Stimulated activated naive CD8-positive, alpha-beta T cell treated with anti-CD3 and anti-CD28 coated beads, Interleukin-15, amount 100 ng/mL, for 72 hours (primary cell): ENCODE measurements around the gene LRAT.
"Not testable (repeated sequence)": the region's sequence is repeated elsewhere in the genome, so short reads cannot be mapped to it uniquely, and the experiment has no call there.

ENCODE experiments used
- ATAC-seq: fragments of 150-1000 bp; cut with Tn5 transposase; 2 replicates; pipeline ENCODE4 v1.10.0; 2021; ENCODE audit warnings: mild to moderate bottlenecking, moderate library complexity
- DNase-seq, 2 donors: peaks; one replicate each; pipeline ENCODE4 v3.0.0; 2021 to 2022
- H3K27ac Mint-ChIP-seq, 2 donors: one replicate each; pipeline ENCODE4 v1.8.0; 2022; ENCODE audit warnings: mild to moderate bottlenecking in 2 of 2, mixed read lengths in 2 of 2, moderate library complexity in 2 of 2
- H3K27me3 Mint-ChIP-seq: one replicate; pipeline ENCODE4 v1.8.0; 2022; ENCODE audit warnings: mixed read lengths
- H3K4me1 Mint-ChIP-seq: one replicate; pipeline ENCODE4 v1.8.0; 2022; ENCODE audit warnings: mild to moderate bottlenecking, mixed read lengths
- H3K4me3 Mint-ChIP-seq, 2 donors: one replicate each; pipeline ENCODE4 v1.8.0; 2022; ENCODE audit warnings: mild to moderate bottlenecking in 2 of 2, mixed read lengths in 2 of 2, moderate library complexity in 1 of 2
- H3K9me3 Mint-ChIP-seq, 2 donors: one replicate each; pipeline ENCODE4 v1.8.0; 2022; ENCODE audit warnings: mixed read lengths in 2 of 2

The LRAT gene

GRCh38 chr4:154743683-154744340 is at the start of gene LRAT:
LRAT (plus strand) TSS chr4:154744000; CDS start chr4:154744327, 327 bp downstream.
- Mint-ChIP-seq H3K9me3 (no peaks in the 10 kb centered on the region), H3K4me3 (peak within 1 kb of the TSS; percentile 89 to 91), H3K4me1 (peaks cover 25% of the 10 kb centered on the region), H3K27me3 (peaks cover 87% of the 10 kb centered on the region), H3K27ac (peak within 1 kb of the TSS; percentile 27 to 40)
- DNase-seq (peak; percentile 33 to 41), ATAC-seq (peak; percentile 80)

DNA sequence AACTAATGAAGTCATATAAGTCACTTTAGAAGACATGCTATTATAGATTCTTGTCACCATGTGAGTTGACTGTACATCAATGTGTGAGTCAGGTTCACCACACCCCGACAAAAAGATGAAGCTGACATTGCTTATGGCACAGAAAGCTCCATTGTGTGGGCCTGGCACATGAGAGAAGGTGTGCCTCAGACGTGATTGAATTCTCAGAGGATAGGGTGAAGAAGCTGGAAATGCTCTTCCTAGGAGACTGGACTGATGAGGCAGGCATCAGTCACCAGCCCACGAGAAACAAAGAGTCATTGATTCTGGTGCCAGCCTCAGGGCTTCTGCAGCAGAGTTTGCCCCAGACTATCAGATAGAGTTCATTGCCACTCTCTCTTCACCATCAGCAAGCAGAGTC is 35.9 kb upstream of the LRAT start:
- Mint-ChIP-seq H3K27me3 (peaks cover 13% of the 10 kb centered on the region), H3K9me3 (no peaks in the 10 kb centered on the region), H3K4me3 (no peak overlapping the region), H3K27ac (no peak overlapping the region), H3K4me1 (no peaks in the 10 kb centered on the region)
- DNase-seq (no peak), ATAC-seq (no peak)

- H3K4me3 Mint-ChIP-seq, result no peak overlapping the region
- H3K27me3 Mint-ChIP-seq, result peaks cover 13% of the 10 kb centered on the region
- ATAC-seq (no peak), DNase-seq (no peak)
- no peaks in the 10 kb centered on the region for H3K9me3 Mint-ChIP-seq
- H3K4me1 Mint-ChIP-seq, result no peaks in the 10 kb centered on the region
- H3K27ac Mint-ChIP-seq, result no peak overlapping the region
These were observed 34.2 kb upstream of the LRAT start for GRCh38 chr4:154709550-154709949.

GRCh38 chr4:154711522-154711921 is 32.3 kb upstream of the LRAT start:
- Mint-ChIP-seq H3K27me3 (peaks cover 24% of the 10 kb centered on the region), H3K4me1 (no peaks in the 10 kb centered on the region), H3K9me3 (no peaks in the 10 kb centered on the region), H3K27ac (no peak overlapping the region), H3K4me3 (no peak overlapping the region)
- ATAC-seq (no peak), DNase-seq (no peak)

GRCh38 chr4:154714339-154715040 is 29.3 kb upstream of the LRAT start:
- H3K27me3 Mint-ChIP-seq, result peaks cover 20% of the 10 kb centered on the region
- peak overlapping the region in 1 of 2 donors; percentile 5 for H3K27ac Mint-ChIP-seq
- ATAC-seq (no peak), DNase-seq (no peak)
- H3K9me3 Mint-ChIP-seq, result no peaks in the 10 kb centered on the region
- H3K4me3 Mint-ChIP-seq, result no peak overlapping the region
- no peaks in the 10 kb centered on the region for H3K4me1 Mint-ChIP-seq

DNA sequence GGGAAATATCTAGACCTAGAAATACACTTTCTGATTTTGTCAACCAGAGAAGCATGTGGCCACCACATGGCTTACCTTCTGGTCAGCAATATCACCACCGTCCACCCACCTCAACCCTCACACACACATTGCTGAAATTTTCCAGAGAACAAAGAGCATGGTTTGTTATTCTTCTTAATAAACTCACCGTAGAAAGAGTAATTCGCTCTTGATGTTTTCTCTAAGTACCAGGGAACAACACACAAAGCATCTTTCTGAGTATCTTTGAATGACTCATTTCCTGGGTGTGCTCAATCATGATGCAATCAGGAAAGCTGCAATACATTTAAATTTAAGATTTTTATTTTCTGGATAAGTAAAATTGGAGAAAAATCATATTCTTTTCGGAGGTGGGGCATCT is 24.7 kb upstream of the LRAT start:
- Mint-ChIP-seq H3K27me3 (peaks cover 14% of the 10 kb centered on the region), H3K9me3 (no peaks in the 10 kb centered on the region), H3K4me3 (no peak overlapping the region), H3K4me1 (no peaks in the 10 kb centered on the region), H3K27ac (peak overlapping the region in 1 of 2 donors; percentile 55)
- ATAC-seq, result no peak
- no peak for DNase-seq

- Mint-ChIP-seq H3K4me3 (no peak overlapping the region), H3K9me3 (no peaks in the 10 kb centered on the region), H3K4me1 (no peaks in the 10 kb centered on the region), H3K27ac (no peak overlapping the region), H3K27me3 (peaks cover 21% of the 10 kb centered on the region)
- DNase-seq, result no peak
- peak; percentile 92 for ATAC-seq
These were observed 23.7 kb upstream of the LRAT start for GRCh38 chr4:154720123-154720522.

DNA sequence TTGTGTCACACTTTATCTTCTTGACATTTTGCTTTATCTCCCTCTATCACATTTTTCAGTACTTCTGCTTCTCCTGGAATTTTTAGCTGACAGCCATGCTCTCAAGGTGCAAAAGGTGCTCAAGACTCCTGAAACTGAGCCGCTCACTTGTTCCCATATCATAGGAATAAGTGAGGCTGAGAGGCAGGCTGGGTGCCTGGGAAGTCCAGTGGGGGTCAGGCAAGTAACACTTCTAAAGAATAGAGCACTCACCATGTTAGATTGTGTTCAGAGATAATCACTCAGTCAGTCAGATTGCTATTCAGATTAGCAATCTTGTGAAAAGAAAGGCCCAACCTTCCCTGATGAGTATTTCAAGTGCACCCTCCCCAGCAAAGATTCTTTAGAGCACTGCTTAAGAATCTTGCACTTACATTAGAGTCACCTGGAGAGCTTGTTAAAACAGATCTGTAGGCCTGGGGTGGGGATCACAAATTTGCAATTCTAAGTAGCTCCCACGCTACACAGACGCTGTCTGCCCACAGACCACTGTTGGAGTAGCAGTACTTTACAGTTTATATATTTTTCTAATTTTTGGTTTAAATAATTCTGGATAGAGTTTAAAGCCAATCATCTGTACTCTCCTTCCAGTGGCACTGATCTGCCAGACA is 23.1 kb upstream of the LRAT start:
- Mint-ChIP-seq H3K4me3 (no peak overlapping the region), H3K27me3 (peaks cover 21% of the 10 kb centered on the region), H3K9me3 (no peaks in the 10 kb centered on the region), H3K4me1 (no peaks in the 10 kb centered on the region), H3K27ac (no peak overlapping the region)
- DNase-seq (no peak), ATAC-seq (no peak)

GRCh38 chr4:154722262-154722661 is 21.5 kb upstream of the LRAT start:
- no peak for DNase-seq
- Mint-ChIP-seq H3K4me1 (no peaks in the 10 kb centered on the region), H3K27ac (no peak overlapping the region), H3K4me3 (no peak overlapping the region), H3K27me3 (peaks cover 16% of the 10 kb centered on the region), H3K9me3 (no peaks in the 10 kb centered on the region)
- no peak for ATAC-seq

GRCh38 chr4:154723601-154724000 is 20.2 kb upstream of the LRAT start:
- H3K4me1 Mint-ChIP-seq, ATAC-seq, H3K4me3 Mint-ChIP-seq, H3K27ac Mint-ChIP-seq, H3K9me3 Mint-ChIP-seq, DNase-seq: not testable (repeated sequence)
- peaks cover 23% of the 10 kb centered on the region for H3K27me3 Mint-ChIP-seq

DNA sequence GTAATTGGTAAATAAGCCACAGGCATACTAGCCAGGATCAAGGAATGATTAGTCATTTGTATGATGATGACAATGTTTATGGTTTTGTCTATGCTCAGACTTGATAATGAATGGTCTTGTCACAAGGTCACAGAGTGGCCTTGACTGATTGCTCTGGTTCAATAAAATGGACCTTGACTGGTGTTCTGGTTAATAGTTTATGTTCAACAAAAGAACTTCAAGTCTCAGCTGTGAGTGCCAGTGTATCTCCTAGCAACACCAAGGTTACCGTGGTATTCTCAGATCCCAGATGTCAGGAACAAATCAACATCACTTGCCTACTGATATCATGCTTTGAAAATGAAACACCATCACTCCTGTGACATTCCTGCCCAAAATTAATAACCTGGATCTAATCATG is 16.3 kb upstream of the LRAT start:
- Mint-ChIP-seq H3K27ac (no peak overlapping the region), H3K4me1 (no peaks in the 10 kb centered on the region), H3K9me3 (no peaks in the 10 kb centered on the region), H3K4me3 (no peak overlapping the region), H3K27me3 (peaks cover 28% of the 10 kb centered on the region)
- ATAC-seq, result no peak
- no peak for DNase-seq

- Mint-ChIP-seq H3K27ac (no peak overlapping the region), H3K27me3 (peaks cover 24% of the 10 kb centered on the region), H3K9me3 (no peaks in the 10 kb centered on the region), H3K4me3 (no peak overlapping the region), H3K4me1 (no peaks in the 10 kb centered on the region)
- ATAC-seq, result no peak
- no peak for DNase-seq
These were observed 12.0 kb upstream of the LRAT start for GRCh38 chr4:154731756-154732155.

GRCh38 chr4:154732669-154733068 is 11.1 kb upstream of the LRAT start:
- H3K9me3 Mint-ChIP-seq, result no peaks in the 10 kb centered on the region
- peaks cover 20% of the 10 kb centered on the region for H3K27me3 Mint-ChIP-seq
- no peak overlapping the region for H3K27ac Mint-ChIP-seq
- H3K4me1 Mint-ChIP-seq, result no peaks in the 10 kb centered on the region
- DNase-seq, result no peak
- H3K4me3 Mint-ChIP-seq, result no peak overlapping the region
- no peak for ATAC-seq

DNA sequence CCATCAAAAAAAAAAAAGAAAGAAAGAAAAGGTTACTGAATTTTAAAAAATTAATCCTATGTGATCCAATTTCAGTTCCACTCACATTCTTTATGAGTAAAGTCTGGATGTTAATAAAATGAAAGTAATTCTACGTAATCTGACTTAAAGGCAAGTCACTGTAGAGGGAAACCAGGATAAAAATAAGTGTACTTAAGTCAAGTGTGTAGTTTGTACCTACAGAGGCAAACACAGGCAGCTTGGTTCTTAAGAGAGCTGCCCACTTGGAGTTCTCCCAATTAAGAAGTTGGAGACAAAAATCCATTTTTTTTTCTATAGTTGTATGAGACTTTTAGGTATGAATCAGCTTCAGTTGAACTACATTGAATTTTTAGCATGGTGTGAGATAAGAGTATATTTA is 7.0 kb upstream of the LRAT start:
- Mint-ChIP-seq H3K4me3 (no peak overlapping the region), H3K27ac (no peak overlapping the region), H3K27me3 (peaks cover 43% of the 10 kb centered on the region), H3K4me1 (peaks cover 2% of the 10 kb centered on the region), H3K9me3 (no peaks in the 10 kb centered on the region)
- no peak for DNase-seq
- ATAC-seq, result no peak

GRCh38 chr4:154738426-154738825 is 5.4 kb upstream of the LRAT start:
- Mint-ChIP-seq H3K27me3 (peaks cover 52% of the 10 kb centered on the region), H3K4me3 (no peak overlapping the region)
- no peak for ATAC-seq

DNA sequence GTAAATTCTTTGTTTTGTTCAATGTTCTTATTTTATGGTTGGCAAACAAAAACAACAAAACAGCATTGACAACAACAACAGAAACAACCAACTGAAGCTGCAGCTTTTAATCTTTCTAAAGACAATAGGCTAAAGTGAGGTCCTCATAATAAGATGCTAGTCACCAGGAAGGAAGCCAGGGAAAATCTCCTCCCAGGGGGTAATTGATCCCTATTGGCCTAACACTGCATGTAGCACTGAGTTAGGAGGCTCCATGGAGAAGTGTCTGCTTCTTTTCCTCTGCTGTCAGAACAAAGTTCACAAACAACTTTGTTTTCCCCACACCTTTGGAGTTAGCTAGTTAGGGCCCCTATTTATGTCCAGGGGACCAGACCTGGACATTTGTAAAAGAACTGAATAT is 4.7 kb upstream of the LRAT start:
- DNase-seq (no peak), ATAC-seq (no peak)
- H3K27me3 Mint-ChIP-seq, result peaks cover 53% of the 10 kb centered on the region
- H3K27ac Mint-ChIP-seq, result no peak overlapping the region
- H3K4me1 Mint-ChIP-seq, result peaks cover 19% of the 10 kb centered on the region
- H3K4me3 Mint-ChIP-seq, result no peak overlapping the region
- no peaks in the 10 kb centered on the region for H3K9me3 Mint-ChIP-seq

More at GRCh38 chr4:154738426-154738825, 5.4 kb upstream of the LRAT start:
- H3K27ac Mint-ChIP-seq, result no peak overlapping the region
- peaks cover 12% of the 10 kb centered on the region for H3K4me1 Mint-ChIP-seq
- no peaks in the 10 kb centered on the region for H3K9me3 Mint-ChIP-seq
- no peak for DNase-seq
